ENCODE results near the gene SPACA7. TPM values are rescaled to one million over a fixed set of nuclear protein-coding genes. Genes with fewer than 3 reads are reported as not detected.

SPACA7 gene
- total and polyA plus RNA-seq, 12 donors: not detected

DNA sequence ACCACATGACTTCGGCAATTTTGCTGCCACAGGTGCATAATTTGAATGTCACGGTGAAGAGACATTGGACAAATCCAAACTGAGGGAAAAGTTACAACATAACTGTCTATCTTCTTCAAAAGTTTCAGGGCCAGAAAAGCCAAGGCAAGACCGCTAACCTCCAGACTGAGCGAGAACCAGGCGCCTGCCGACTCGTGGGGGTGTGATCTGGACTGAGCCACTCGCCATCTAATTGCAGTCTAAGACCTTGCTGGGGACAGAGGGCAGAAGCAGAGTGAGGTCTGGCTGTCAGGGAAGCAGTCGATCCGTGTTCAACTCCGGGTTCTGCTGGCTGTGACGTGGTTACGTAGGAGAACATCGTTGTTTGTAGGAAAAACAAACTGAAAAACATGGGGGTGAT lies 88.6 kb downstream of the SPACA7 start:
- H3K27me3 ChIP-seq: no peaks in the 10 kb centered on the region
- no peak overlapping the region for H3K4me3 ChIP-seq
- intact Hi-C loops (cut with DNase I): no loop called here
- H3K27ac ChIP-seq: no peak overlapping the region
- H3K9me3 ChIP-seq (replicated peaks in 1 of 3): no peaks in the 10 kb centered on the region
- no peaks in the 10 kb centered on the region for H3K36me3 ChIP-seq (replicated peaks in 1 of 2)
- TF ChIP-seq CTCF (IDR thresholded peaks at IDR 0.05) (no peak), POLR2A (IDR thresholded peaks at IDR 0.05) (no peak)
- no peaks in the 10 kb centered on the region for H3K4me1 ChIP-seq (replicated peaks in 1 of 2)
- no peak for DNase-seq
- WGBS, 4 donors: 84 to 91% (median 86%) methylated on average over 9 to 14 of the region's 14 CpGs

DNA sequence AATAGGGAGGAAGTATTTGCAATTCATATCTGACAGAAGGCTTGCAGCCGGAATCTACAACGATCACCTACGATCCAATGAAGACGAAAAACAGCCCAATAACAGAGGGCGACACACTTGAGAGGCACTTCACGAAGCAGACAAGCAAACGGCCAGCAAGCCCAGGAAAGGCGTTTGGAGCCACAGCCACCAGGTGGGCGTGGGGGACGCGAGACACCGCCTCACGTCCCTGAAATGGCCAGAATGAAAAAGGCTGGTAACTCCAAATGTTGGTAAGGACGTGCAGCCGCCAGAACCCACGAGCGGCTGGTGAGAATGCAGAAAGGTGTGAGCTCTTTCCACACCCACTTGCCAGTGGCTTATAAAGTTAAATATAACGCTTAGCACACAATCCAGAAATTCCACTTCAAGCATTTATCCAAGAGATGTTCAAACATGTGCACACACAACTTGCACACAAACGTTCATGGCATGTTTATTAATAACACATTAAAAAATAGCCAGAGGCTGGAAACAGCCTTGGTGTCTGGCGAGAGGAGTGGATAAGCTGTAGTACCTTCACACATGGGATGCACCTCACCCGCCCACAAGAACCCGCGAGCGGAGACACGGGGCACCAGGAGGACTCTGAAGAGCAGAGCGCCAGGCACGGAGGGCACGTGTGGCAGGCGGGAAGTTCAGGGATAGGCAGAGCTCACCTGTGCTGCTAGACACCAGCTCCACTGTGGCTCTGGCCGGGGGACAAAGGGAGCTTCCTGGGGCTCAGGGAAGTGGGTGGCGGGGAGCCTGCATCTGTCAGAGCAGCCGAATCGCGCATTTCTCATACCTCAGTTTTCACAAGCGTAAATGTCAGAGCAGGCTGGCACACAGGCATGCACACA lies 89.3 kb downstream of the SPACA7 start:
- 80 to 82% (median 82%) methylated on average over 29 to 35 of the region's 35 CpGs for WGBS, 4 donors
- DNase-seq: no peak
- no peaks in the 10 kb centered on the region for H3K4me1 ChIP-seq (replicated peaks in 1 of 2)
- H3K9me3 ChIP-seq (replicated peaks in 1 of 3): no peaks in the 10 kb centered on the region
- H3K27ac ChIP-seq: no peak overlapping the region
- no peaks in the 10 kb centered on the region for H3K27me3 ChIP-seq
- H3K36me3 ChIP-seq (replicated peaks in 1 of 2): no peaks in the 10 kb centered on the region
- intact Hi-C loops (cut with DNase I): no loop called here
- TF ChIP-seq POLR2A (IDR thresholded peaks at IDR 0.05): no peak
- TF ChIP-seq CTCF (IDR thresholded peaks at IDR 0.05): no peak
- no peak overlapping the region for H3K4me3 ChIP-seq

DNA sequence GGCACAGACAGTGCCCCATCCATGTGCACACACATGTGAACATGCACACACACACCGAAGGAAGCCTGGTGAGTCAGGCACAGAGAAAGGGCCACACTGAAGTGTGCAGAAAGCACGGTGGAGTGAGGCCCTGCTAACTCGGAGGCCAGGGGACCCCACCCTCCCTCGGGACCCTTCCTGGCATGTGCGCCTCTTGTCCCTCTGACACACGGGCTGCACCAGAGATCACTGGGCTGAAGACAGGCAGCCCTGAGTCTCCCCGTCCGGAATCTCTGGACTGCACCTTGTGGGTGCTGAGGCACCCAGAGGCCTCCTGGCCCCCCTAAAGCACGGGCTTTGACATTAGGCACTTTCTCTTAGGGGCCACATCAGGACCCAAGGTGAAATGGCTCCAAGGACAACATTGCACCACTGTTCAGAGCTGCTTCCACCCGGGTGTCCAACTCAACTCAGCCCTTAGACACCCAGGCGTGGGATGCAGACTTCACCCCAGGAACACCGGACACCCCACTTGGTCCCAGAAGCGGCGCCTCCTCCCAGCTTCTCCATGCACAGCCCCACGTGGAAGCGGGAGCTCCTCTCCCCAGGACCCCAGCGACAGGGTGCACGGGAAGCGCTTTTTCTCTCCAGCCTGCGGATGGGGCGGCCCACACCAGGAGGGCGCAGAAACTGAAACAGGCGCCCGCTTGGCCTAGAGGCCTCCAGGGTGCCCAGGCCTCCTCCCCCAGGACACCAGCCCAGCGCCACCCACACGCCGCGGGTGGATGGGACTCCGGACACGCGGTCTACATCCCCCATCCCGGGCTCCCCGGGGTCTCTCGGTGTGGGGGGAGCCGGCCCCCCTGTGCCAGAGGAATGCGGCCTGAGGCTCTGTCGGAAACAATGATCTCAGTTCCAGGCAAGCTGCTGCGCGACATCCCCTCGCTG lies 90.2 kb downstream of the SPACA7 start:
- WGBS, 4 donors: 84 to 89% (median 85%) methylated on average over 27 to 40 of the region's 40 CpGs
- Histone ChIP-seq H3K36me3 (replicated peaks in 1 of 2) (no peaks in the 10 kb centered on the region), H3K27me3 (no peaks in the 10 kb centered on the region), H3K4me3 (no peak overlapping the region), H3K9me3 (replicated peaks in 1 of 3) (no peaks in the 10 kb centered on the region), H3K27ac (no peak overlapping the region), H3K4me1 (replicated peaks in 1 of 2) (no peaks in the 10 kb centered on the region)
- no peak for DNase-seq
- TF ChIP-seq CTCF (IDR thresholded peaks at IDR 0.05) (no peak), POLR2A (IDR thresholded peaks at IDR 0.05) (no peak)
- intact Hi-C loops (cut with DNase I): no loop called here

DNA sequence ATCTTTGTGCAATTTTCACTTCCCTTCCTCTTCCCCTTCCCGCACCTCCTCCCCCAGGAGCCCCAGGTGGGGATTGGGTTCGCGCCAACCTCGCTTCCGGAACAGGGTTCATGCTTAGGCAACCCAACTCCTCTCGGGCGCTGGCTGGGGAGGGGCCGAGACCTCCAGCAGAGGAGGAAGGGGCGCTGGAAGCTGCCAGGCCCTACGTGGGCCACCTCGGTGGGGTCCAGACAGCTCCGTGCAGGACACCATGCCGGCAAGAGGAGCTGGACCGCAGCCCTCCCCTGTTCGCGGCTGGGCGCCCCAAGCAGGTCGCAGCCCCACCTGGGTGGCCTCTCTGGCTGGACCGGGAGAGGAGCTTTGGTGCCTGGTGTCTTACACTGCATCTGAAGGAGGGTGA lies 91.1 kb downstream of the SPACA7 start:
- H3K9me3 ChIP-seq (replicated peaks in 1 of 3): no peaks in the 10 kb centered on the region
- no peak overlapping the region for H3K27ac ChIP-seq
- no peak overlapping the region for H3K4me3 ChIP-seq
- intact Hi-C loops (cut with DNase I): no loop called here
- TF ChIP-seq POLR2A (IDR thresholded peaks at IDR 0.05): no peak
- TF ChIP-seq CTCF (IDR thresholded peaks at IDR 0.05): no peak
- no peaks in the 10 kb centered on the region for H3K36me3 ChIP-seq (replicated peaks in 1 of 2)
- H3K4me1 ChIP-seq (replicated peaks in 1 of 2): no peaks in the 10 kb centered on the region
- 80 to 87% (median 86%) methylated on average over 9 to 19 of the region's 19 CpGs for WGBS, 4 donors
- no peaks in the 10 kb centered on the region for H3K27me3 ChIP-seq
- DNase-seq: no peak

Measured in adrenal gland (tissue), 12 donors.